NCI-H2171 (cell line): ENCODE data around the gene CCBE1.
"Not testable (repeated sequence)": the region's sequence is repeated elsewhere in the genome, so short reads cannot be mapped to it uniquely, and the experiment has no call there.

ENCODE experiments used
- DNase-seq: peaks from one replicate; lab custom pipeline; 2025; lab: John Stamatoyannopoulos, UW

Gene CCBE1

DNA sequence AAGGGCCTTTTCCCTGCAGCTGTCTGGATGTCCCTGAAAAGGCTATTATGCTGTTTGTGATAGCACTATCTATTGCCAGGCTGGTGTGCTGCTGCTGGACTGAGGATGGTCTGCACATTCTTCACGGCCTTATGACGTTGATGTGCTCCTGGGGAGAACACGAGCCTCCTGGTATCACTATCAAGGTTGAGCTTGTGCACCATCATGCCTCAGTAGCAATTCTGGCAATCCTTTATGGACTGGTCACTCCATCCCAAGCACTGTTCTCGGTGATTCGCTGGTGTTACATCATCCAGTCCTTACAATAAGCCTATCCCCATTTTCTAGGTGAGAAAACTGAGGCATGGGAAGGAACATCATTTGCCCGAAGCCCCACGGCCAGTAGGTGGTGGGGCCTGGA is 18.2 kb upstream of the CCBE1 start:
- DNase-seq: no peak

DNA sequence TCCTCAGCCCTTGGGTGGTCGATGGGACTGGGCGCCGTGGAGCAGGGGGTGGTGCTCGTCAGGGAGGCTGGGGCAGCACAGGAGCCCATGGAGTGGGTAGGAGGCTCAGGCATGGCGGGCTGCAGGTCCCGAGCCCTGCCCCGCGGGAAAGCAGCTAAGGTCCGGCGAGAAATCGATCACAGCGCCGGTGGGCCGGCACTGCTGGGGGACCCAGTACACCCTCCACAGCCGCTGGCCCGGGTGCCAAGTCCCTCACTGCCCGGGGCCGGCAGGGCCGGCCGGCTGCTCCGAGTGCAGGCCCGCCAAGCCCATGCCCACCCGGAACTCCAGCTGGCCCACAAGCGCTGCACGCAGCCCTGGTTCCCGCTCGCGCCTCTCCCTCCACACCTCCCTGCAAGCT is 16.9 kb upstream of the CCBE1 start:
- DNase-seq: not testable (repeated sequence)

DNA sequence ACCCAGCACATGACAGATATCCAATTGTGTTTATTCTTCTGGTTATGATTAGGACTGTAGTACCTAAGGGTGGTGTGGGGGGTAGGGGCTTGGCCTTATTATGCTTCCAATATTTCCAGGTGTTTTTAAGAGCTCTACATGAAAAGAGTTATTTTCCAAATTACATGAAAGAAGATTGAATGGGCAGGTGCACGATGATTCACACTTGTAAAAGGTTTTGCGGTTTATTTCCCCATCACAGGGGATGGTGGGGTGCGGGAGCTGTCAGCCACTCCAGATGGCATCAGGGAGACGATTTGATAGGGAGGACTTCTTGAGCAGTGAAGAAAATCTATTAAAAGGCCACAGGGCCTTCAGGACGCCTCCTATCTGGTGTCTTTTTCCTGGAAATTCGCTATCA is 15.1 kb upstream of the CCBE1 start:
- DNase-seq: no peak

DNA sequence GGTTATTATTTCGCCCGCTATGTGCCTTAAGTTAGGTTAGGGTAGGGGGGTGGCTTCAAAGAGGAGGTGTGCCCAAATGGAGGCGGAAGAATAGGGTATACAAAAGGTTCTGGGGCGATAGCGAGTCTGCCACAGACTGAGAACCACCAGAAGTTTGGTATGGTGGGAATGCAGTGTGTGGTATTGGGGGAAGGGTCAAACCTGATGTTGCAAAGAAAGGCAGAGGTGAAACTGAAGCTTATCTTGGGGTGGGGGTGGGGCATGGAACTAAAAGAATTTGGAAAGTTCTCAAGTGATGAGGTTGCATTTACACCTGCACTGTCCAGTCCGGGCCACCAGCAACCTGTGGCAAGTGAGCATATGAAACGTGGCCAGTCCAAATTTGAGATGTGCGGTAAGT is 11.8 kb upstream of the CCBE1 start:
- no peak for DNase-seq

DNA sequence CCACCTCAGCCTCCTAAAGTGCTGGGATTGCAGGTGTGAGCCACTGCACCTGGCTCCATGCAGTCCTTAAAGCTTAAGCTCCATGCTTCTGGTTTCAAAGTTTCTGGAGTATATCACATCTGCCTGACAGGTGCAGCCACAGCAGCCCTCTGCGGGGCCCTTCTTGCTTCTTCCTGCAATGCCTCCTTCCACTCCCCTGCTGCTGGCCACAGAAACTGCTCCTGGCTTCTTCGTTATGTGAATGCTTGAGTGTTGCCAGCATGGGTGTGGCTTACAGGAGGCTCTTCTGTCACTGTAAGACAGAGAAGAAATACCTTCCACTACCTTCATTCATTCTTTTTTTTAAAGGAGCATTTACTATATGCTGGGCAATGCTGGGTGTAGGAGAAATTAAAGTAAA is 10.1 kb upstream of the CCBE1 start:
- DNase-seq: no peak

DNA sequence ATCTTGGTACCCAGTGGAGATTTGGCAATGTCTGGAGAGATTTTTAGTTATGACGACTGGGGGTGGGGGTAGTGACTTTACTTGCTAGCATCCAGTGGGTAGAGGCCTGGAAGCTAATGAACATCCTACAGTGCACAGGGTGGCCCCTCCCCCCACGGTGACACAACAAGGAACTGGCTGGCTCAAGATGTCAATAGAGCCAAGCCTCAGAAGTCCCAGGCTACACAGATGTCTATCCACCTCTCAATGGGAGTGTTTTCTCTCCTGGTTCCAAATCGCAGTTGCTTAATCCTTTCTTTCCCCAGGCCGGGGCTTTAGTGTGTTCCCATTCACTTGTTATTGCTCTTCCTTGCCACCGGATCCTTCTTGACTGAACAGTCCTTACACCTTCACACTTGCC is 9.3 kb upstream of the CCBE1 start:
- no peak for DNase-seq

DNA sequence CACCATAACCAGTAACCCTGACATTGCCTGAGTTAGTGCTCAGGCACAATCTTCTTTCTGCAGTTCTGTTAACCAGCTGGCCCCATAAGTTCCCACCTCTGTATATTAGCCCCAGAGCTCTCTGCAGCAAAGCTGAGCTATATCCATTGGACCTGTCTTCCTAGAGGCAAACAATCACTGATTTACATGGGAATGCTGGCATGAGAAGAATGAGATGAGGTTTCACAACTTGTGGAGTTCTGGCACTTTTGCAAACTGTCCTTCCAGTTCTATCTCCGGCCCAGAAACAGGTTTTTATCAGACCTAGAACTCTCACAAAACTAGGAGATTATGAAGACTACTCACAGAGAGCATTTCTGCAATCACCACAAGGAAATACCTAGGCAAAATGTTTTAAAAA is 7.9 kb upstream of the CCBE1 start:
- DNase-seq: no peak

DNA sequence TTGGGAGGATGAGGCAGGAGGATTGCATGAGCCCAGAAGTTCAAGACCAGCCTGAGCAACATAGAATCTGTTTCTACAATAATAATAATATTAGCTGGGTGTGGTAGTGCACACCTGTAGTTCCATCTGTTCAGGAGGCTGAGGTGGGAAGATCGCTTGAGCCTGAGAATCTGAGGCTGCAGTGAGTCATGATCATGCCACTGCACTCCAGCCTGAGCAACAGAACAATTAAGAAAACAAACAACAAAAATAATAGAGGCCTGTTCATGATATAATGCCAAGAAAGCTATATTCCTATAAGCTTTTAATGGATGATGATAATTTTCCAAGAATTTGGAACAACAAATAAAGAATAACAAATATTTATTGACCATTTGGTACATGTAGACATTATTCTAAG is 6.9 kb upstream of the CCBE1 start:
- peak; percentile 18 for DNase-seq

DNA sequence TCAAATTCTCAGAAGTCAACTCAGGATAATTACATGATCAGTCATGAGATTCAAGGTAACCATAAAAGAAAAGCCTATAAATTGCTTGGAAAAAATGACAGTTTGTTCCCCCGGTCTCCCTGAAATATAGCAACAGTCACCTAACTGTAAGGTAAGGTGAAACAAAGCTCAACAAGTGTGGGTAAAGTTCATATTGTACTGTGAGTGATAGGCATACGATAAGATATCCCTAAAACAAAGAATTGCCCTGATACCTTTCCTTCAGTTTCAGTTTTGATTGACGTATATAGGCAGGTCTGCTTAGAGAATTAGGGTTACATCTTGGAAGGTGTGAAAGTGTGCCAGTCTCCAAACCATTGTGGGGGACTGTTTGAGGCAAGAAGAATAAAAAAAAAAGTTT is 4.0 kb upstream of the CCBE1 start:
- DNase-seq: no peak

DNA sequence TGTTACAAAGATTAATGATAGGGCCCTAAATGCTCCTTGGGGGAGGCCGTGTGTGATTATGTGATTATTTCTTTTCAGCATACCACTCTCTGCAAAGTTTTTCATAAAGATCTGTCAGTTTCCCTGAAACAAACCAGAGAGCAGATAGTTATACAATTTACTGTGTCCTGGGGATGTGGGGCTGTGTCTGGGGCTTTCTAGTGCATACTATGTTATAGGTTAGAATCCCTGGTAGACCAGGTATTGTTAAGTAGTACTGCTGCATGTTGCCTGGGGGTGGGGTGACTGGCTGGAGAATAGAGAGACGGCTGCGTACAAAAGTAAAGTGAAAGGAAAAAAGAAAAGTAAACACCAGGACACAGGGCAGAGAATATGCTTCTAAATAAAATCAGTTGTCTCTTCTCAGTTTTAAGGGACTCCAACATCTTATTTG is 3.3 kb upstream of the CCBE1 start:
- no peak for DNase-seq

DNA sequence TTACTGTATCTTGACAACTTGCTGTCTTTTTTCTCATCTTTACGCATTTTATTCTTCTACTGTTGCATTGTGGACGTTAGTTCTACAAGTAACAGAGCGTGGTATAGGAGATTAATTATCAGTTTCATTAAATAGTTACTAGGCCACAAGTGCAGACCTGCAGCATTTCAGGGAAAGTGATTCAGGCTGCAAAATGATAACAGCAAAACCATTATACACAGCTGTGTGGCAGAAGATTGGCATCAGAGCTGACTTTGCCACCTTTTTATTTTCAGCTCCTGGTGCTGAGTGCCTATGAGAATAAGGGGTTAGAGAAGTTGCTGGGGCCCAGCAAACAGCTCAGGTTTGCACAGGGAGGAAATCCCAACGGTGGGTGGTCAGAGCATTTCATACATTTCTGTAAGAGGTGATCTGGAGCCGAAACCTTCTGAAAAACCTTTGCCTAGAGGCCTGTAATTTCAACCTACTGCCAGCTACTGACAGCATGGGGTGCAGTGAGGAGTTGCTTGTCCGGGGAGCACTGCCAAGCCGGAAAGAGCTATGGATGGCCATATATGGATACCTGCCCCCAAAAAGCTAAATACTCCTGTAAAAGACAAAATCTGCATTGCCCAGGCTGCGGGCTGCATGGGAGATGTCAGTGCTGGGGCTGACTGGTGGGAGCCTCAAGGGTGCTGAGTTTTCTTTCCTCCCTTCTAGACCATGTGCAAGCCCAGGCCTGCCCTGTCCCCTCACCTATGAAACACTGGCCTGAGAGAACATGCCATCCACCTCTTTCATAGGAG is 2.7 kb upstream of the CCBE1 start:
- no peak for DNase-seq

DNA sequence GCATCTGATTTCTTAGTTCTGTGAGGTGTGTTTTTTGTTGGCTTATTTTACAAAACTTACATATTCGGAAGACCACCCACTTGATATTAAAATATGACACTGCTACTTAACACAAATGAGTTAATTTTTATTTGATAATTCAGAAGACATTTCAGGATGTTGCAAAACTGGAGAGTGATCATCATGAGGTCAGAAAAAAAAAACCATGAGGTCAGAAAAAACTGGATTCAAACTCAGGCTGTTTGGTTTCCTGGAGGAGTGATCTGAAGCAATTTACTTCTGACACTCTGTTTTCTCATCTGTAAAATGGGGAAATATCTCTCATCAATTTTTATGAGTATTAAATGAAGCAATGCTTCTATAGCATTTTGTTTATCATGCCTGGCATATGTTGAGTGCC is 1.8 kb upstream of the CCBE1 start:
- no peak for DNase-seq

DNA sequence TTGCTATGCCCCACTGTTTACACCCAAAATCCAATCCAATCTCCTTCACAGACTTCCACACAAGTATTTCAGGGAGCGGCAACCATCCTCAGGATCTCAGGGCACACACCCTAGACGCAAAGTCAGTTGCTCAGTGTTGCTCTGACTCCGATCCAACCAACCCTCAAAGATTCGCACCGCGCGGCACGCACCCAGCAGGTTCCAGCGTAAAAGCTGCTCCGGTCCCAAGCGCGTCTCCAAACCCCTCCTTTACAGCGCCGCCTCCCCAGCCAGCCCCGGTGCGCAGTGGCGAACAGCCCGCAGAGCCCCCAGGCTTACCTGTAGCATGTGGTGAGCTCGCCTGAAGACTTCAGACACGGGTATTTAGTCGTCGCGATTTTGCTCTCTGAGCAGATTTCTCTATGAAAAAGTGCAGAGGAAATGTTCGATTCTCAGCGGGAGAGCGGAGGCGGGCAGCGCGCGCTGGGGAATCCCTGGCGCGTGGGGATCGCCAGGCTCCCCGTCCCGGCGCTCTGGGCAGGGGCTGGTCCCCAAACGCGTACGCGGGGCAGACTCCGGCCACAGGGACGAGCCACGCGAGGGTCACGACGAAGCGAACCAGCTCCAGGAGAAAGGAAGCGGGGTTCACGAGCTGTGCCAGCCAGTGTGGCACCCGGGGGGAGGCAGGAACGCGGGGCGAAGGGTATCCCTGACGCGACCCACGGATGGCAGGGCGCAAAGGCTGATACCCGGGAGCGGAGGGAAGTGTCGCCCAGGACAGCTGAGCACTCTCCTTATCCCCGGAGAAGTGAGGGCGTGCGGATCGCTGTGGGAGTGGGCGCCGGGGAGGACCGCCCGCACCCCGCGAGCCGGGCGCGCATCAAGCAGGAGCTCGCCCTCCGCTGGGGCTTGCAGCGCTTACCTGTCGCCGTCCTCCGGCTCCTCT is 650 bp downstream of the CCBE1 start:
- peak; percentile 51 for DNase-seq

DNA sequence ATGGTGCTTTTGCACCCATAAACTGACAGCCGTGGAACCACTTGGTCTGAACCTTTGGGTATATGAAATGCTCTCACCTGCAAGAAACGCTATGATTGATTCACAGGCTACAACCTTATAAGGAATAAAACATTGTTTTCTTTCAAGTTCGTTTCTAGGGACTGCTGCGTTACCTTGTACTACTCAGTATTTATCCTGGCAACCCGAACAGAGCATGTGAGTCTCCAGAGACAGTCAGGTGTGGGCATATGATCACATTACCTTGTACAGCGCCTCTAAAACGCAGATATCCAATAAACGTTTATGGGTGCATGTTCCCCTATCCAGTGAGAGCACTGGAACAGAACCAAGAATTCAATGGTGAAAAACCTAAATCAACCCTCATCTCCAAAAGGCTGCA is 1.7 kb downstream of the CCBE1 start:
- peak; percentile 10 for DNase-seq

DNA sequence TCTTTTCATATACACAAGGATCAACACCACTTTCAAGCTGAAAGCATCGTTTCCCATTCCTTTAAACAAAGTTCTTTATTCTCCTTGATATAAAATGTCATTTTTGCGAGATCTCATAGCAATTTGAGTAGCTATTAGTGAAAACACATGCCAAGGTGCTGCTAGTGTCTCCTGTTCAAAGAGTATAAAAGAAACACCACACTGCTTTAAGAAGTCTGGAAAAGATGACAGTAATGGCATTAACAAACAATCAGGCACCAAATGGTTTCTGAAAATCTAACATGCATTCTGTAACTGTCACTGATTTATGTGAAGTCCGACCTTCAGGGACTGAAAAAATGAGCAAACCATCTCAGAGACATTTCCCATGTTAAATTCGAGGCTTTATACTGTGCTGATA is 2.4 kb downstream of the CCBE1 start:
- DNase-seq: no peak

DNA sequence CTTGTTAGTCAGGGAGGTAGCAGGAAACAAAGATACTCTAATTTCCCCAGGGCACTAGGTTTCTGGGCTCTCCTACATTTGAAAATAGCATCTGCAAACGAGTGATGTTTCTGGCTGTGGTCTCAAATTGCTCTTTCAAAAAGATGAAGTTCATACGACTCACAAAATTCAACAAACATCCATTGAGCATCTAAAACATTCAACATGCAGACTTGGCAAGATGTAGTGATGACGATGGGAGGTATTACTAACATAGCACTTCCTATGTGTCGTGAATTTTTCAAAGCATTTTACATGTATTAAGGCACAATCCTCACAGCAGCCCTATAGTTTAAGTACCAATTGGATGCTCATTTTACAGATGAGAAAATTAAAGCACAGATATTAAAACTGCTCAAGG is 5.2 kb downstream of the CCBE1 start:
- DNase-seq: no peak

DNA sequence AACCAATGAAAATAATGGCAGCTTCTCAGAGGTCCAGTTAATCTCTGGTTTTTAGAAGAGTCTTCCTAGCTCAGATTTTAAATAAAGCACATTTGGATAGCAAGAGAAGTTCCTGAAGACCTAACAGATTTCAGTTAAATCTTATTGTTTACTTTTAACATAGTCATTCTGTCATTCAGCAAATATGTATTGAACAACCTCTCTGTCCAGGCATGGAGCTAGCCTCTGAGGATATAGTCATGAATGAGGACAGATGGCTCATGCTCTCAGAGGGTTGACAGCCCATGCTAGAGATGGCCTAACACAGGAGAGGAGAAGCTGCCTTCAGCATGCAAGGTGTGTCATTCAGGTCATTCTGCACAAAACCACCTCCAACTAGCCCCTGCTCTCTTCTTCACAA is 6.2 kb downstream of the CCBE1 start:
- DNase-seq: peak; percentile 50

DNA sequence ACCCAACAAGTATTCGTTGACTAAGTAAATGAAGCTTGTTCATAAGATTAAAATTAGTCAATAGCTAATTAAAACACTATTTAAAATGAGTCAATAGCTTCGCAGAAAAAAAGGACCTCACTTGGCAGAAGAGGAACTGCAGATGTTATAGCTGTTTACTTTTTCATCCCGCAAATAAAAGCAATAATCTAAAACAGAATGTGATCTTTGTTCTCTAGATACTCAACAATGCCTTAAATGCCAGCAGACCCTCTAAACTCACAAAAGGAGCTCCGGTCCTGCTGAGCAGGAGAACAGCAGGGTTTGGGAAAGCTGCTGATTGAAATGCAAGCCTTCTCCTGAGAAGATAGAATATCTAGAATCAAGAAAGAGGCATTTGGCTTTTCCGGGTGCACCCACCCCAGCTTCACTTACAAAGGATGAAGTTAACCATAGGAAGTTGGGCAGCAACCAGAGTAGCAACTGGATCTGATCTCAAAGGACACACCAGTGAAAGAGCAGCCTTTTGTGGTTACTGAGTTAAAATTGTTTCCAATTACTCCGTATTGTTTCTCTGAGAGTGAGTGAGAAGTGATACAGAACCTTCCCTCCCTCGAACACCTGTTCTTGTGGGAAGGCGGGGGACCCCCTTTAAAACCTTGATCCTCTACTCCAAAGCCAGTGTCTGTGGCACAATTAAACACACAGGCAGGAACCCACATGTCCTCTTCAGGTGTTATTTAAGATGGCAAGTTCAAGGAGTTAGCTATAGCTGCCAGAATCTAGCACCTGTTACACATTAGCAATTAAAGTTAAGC is 6.8 kb downstream of the CCBE1 start:
- peak; percentile 77 for DNase-seq

DNA sequence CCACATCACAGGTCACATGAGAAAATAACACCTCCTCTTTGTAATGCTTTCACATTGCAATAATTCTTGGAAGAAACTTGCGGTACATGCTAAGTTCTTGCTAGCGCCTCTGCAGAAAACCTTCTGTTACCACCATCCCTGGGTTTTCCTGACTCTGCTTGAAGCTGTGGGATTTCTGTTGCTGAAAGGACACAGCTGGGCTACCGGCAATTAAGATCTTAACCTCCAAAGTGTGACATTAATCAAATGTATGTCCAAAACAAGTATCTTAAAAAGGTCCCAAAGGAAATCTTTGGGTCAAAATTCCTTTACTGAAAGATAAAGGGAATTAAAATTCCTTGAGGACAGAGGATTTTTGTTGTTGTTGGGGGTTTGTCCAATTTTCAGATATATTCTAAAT is 7.5 kb downstream of the CCBE1 start:
- DNase-seq: no peak

DNA sequence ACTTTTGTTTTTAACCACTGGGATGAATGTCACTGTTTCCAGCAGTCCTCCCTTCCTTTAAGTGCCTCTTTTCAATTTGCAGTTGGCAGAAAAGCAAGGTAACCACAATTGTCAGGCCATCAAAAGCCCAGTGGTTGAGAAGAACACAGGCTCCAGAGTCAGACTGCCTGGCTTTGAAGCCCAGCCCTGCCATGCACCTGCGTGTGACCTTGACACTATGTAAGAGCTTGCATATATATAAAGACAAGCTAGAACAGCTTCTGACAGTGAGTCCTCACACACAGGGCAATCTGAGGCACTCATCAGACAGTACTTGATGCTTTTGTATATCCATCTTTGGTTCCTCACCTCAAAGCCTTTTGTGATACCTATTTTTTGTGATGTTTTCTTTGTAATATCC is 11.0 kb downstream of the CCBE1 start:
- no peak for DNase-seq

DNA sequence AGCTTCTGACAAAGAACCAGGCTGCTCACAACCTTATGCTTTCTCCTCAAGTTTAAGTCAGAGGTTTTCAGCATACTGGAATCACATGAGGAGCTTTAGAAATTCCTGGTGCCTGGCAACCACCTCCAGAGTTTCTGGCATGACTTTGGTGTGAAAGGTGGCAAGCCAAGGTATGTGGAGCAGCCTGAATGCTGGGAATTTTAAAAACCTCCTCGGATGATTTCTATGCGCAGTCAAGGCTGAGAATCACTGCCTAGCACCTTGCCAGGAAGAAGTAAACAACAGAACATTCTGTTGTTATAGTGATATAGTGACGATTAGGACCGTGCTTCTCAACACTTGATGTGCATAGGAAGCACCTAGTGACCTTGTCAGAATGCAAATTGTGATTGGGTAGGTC is 11.7 kb downstream of the CCBE1 start:
- no peak for DNase-seq

DNA sequence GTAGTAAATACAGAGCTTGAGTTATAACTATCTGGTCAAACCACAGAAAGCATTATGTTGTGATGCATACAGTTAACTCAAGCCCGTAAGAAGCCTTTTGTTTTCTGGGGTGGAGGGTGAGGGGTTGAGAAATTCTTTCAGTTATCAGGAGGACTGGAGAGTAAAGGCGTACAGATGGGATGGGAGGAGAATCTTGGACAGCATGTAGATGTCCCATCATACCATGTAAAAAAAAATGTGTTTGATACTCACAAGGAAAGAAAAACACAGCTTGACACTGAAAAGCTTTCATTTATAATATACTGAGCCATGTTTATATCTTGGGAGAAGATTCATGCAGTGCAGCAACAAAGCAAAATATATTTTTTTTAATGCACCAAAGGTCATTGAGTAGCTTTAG is 12.4 kb downstream of the CCBE1 start:
- no peak for DNase-seq
